GDM1 (cell line): Measurements from ENCODE around the gene TMEM61.

Source experiments
- DNase-seq: peaks from one replicate; lab custom pipeline; 2025; lab: John Stamatoyannopoulos, UW

TMEM61 gene

DNA sequence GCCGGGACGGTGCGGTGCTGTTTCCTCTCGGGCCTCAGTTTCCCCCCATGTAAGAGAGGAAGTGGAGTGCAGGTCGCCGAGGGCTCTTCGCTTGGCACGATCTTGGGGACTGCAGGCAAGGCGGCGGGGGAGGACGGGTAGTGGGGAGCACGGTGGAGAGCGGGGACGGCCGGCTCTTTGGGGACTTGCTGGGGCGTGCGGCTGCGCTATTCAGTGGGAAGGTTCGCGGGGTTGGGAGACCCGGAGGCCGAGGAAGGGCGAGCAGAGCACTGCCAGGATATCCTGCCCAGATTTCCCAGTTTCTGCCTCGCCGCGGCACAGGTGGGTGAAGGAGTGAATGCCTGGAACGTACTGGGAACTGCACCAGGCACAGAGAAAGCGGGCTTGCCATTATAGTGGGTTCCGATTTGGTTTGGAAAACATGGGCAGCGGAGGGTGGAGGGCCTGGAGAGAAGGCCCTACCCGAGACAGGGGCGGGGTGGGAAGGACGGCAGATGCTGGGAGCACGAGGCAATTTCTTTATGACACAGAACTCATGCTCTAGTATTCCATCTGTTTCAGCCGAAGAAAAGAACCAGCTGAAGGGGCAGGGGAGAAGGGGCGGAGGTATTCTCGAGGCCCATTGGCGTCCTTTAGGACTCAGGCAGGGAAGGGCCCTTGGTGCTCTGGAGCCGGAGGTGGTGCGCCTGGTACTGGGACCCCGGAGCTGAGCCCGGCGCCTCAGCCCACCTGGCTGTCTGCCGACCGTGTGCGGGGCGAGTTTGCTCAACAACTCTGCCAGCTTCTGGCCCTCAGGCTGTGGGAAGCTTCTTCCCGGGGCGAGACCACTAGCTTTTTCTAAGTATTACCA, 59.9 kb downstream of the TMEM61 start:
- DNase-seq, result no peak

DNA sequence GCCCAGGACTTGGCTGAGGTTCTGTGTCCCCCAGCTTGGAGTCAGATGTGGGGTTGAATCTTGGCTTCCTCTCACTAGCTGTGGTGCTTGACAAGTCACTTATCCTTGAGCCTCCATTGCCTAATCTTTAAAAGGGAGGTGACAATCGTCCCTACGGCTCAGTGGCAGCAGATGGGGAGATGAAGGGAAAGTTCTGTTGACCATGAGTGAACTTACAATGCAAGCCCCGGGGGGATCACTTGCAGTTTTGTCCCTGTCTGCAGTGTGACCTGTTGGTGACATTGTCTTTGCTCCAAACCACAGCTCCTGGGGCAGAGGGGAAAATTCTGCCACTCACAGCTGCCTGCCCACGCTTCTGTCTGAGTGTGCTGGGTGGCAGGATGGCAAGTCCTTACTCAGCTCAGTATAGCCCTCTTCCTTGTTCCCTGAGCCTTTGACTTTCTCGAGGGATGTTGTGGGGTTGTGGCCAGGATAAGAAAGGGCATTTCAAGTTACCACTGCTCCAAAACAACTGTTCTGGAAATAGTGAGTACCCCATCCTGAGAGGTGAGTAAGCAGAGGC, 60.6 kb downstream of the TMEM61 start:
- DNase-seq, result no peak

DNA sequence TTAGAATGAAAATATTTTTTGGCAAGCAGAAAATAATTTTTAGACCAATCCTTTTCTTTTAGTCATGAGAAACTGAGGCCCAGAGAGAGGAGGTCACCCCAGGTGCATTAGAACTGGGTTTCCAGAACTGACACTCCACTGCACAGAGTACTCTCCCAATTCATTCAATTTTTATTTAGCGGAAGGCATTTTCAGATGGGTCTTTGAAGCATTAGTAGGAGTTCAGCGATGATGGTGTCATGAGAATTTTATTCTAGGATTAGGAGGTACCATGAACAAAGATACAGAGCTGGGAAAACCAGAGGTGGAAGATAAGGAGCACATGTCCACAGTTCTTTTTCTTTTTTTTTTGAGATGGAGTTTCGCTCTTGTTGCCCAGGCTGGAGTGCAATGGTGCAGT, 61.2 kb downstream of the TMEM61 start:
- DNase-seq, result no peak
